ENCODE results near the gene DICER1. TPM values are rescaled to one million over a fixed set of nuclear protein-coding genes. Genes with fewer than 3 reads are reported as not detected.
"Not testable (repeated sequence)": the region's sequence is repeated elsewhere in the genome, so short reads cannot be mapped to it uniquely, and the experiment has no call there.

DICER1 gene
- total RNA-seq, 4 donors from 2014 or later: 43.9 to 72.2 (median 58.4) TPM

DNA sequence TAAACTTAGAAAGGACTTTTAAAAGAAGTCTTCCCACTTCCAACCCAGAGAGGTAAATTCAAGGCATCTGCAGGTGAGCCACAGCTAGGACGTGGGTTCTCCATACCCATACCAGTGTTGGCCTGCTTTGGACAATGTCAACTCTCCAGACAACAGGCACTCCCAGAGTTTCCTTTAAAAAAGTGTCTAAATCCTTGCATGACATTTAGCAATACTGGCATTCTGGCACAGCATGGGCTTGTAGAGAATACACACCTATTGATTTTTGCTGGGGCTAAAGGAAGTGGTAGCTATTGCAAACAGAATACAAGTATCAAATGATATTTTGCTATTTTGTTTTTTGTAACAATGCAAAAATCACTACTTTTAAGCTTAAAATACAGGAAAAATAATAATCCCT is 25.8 kb upstream of the DICER1 start:
- DNase-seq (ENCODE audit: extremely low spot score): no peak
- peaks cover 38 to 48% (median 39%) of the 10 kb centered on the region in 4 donors for H3K4me1 ChIP-seq
- H3K27ac ChIP-seq (replicated peaks in 1 of 4): peak overlapping the region; percentile 36 to 71 (median 62)
- intact Hi-C loops (cut with DNase I): no loop called here
- WGBS: 93% methylated on average over 1 of the region's 1 CpG
- H3K9me3 ChIP-seq: no peaks in the 10 kb centered on the region
- H3K36me3 ChIP-seq: peaks cover 0 to 9% (median 0%) of the 10 kb centered on the region in 4 donors
- H3K4me3 ChIP-seq: no peak overlapping the region
- TF ChIP-seq POLR2A (IDR thresholded peaks at IDR 0.05; ENCODE audit: low read depth): no peak
- no peak for TF ChIP-seq EP300 (IDR thresholded peaks at IDR 0.05)
- TF ChIP-seq, protein P1, sequence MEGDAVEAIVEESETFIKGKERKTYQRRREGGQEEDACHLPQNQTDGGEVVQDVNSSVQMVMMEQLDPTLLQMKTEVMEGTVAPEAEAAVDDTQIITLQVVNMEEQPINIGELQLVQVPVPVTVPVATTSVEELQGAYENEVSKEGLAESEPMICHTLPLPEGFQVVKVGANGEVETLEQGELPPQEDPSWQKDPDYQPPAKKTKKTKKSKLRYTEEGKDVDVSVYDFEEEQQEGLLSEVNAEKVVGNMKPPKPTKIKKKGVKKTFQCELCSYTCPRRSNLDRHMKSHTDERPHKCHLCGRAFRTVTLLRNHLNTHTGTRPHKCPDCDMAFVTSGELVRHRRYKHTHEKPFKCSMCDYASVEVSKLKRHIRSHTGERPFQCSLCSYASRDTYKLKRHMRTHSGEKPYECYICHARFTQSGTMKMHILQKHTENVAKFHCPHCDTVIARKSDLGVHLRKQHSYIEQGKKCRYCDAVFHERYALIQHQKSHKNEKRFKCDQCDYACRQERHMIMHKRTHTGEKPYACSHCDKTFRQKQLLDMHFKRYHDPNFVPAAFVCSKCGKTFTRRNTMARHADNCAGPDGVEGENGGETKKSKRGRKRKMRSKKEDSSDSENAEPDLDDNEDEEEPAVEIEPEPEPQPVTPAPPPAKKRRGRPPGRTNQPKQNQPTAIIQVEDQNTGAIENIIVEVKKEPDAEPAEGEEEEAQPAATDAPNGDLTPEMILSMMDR (IDR thresholded peaks at IDR 0.05): no peak
- TF ChIP-seq POLR2AphosphoS5 (IDR thresholded peaks at IDR 0.05): no peak
- H3K27me3 ChIP-seq: no peaks in the 10 kb centered on the region

DNA sequence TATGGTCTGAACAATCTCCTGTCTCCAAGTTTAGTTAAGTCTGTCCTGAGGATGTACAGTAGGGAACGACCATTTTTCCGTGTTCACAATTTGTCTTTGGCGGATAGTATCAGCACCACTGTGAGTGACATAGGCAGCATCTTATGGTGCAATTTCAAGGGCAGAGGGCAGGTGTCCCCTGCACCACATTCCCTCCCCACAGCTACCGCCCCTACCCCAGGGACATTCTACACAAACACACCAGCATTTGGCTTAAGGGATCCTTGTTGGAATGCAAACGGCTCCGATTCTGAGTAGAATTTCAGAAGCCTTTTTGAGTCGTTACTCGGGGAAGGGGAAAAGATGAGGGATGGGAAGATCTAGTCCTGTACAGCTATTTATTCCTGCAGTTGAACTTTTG is 25.1 kb upstream of the DICER1 start:
- peak overlapping the region in 3 of 4 donors; percentile 36 to 71 (median 66) for H3K27ac ChIP-seq (replicated peaks in 1 of 4)
- H3K9me3 ChIP-seq: no peaks in the 10 kb centered on the region
- H3K27me3 ChIP-seq: no peaks in the 10 kb centered on the region
- TF ChIP-seq EP300 (IDR thresholded peaks at IDR 0.05) (no peak), POLR2A (IDR thresholded peaks at IDR 0.05; ENCODE audit: low read depth) (no peak), POLR2AphosphoS5 (IDR thresholded peaks at IDR 0.05) (no peak)
- TF ChIP-seq, protein P1 (IDR thresholded peaks at IDR 0.05): no peak
- 75% methylated on average over 8 of the region's 8 CpGs for WGBS
- no peak overlapping the region for H3K4me3 ChIP-seq
- H3K4me1 ChIP-seq: peaks cover 38 to 48% (median 39%) of the 10 kb centered on the region in 4 donors
- H3K36me3 ChIP-seq: peaks cover 0 to 9% (median 0%) of the 10 kb centered on the region in 4 donors
- no peak for DNase-seq (ENCODE audit: extremely low spot score)
- intact Hi-C loops (cut with DNase I): no loop called here

DNA sequence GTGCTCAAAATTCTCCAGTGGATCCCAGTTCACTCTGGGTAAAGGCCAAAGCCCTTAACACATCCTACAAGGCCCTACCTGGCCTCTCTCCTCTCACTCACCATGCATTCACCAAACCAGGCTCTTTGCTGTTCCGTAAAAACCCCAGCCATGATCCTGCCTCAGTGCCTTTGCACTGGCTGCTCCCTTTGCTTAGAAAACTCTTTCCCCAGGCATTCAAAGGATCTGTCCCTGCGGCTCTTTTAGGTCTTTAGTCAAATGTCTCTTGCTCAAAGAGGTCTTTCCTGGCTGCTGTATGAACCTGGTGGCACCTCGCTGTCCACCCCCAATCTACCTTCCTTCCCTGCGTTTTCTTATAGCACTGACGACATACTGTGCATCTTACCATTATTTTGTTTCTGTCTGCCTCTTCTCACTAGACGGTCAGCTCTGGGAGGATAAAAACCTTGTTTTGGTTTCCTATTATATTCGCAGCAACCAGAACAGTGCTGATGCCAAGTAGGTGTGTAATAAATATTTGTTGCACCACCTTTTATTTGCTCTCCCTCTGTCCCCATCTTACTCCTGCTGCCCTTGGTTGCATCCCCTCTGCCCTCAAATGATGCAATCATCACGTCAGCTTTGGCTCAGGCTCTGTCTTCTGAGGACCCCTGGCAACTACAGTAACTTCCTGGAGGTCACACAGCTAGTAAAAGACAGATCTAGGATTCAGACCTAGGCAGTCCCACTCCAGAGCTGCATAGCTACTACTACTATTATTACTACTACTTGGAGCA is 23.8 kb upstream of the DICER1 start:
- no peak overlapping the region for H3K4me3 ChIP-seq
- peaks cover 35 to 46% (median 36%) of the 10 kb centered on the region in 4 donors for H3K4me1 ChIP-seq
- no peak overlapping the region for H3K27ac ChIP-seq (replicated peaks in 1 of 4)
- H3K9me3 ChIP-seq: no peaks in the 10 kb centered on the region
- TF ChIP-seq EP300 (IDR thresholded peaks at IDR 0.05) (no peak), POLR2A (IDR thresholded peaks at IDR 0.05; ENCODE audit: low read depth) (no peak)
- TF ChIP-seq, protein P1 (IDR thresholded peaks at IDR 0.05): no peak
- 91% methylated on average over 8 of the region's 8 CpGs for WGBS
- peaks cover 0 to 9% (median 0%) of the 10 kb centered on the region in 4 donors for H3K36me3 ChIP-seq
- H3K27me3 ChIP-seq: no peaks in the 10 kb centered on the region
- no peak for DNase-seq (ENCODE audit: extremely low spot score)
- intact Hi-C loops (cut with DNase I): no loop called here

DNA sequence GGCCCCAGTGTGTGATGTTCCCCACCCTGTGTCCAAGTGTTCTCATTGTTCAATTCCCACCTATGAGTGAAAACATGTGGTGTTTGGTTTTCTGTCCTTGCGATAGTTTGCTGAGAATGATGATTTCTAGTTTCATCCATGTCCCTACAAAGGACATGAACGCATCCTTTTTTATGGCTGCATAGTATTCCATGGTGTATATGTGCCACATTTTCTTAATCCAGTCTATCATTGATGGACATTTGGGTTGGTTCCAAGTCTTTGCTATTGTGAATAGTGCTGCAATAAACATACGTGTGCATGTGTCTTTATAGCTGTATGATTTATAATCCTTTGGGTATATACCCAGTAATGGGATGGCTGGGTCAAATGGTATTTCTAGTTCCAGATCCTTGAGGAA is 18.3 kb upstream of the DICER1 start:
- H3K36me3 ChIP-seq; H3K4me1 ChIP-seq; H3K27me3 ChIP-seq; DNase-seq (ENCODE audit: extremely low spot score); H3K9me3 ChIP-seq; intact Hi-C loops (cut with DNase I); H3K27ac ChIP-seq (replicated peaks in 1 of 4); H3K4me3 ChIP-seq: not testable (repeated sequence)
- 100% methylated on average over 3 of the region's 3 CpGs for WGBS

DNA sequence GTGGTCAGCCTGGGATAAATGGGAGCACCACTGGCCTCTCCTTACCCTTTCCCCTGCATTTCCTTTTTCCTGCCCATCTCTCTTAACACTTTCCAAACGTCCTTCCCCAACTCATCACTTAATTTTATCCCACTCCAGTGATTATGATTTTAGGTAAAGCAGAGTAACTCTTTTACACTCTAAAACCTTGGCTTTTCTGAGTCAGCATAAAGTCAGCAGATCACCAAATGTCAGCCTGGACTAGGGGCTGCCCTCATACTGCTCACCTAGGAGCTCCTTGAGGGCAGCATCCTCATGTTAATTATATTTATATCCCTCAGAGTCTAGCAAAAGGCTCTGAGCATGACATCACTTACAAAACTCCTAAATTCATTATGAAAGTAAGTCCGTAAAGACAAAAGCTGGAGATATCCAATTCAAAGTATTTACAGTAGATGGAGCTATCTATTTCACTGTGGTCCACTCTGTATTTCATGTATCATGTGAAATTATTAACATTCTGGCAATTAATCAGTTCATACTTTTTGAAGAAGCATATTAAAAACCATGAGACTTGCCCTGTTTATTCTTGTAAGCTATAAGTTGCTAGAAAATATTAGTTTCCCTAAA is 17.0 kb upstream of the DICER1 start:
- TF ChIP-seq EP300 (IDR thresholded peaks at IDR 0.05): no peak
- TF ChIP-seq POLR2AphosphoS5 (IDR thresholded peaks at IDR 0.05): no peak
- TF ChIP-seq, protein P1 (IDR thresholded peaks at IDR 0.05): peak in 2 of 3 experiments; percentile 6 to 28
- TF ChIP-seq POLR2A (IDR thresholded peaks at IDR 0.05; ENCODE audit: low read depth): no peak
- Histone ChIP-seq H3K9me3 (no peaks in the 10 kb centered on the region), H3K36me3 (no peaks in the 10 kb centered on the region), H3K27me3 (no peaks in the 10 kb centered on the region), H3K27ac (replicated peaks in 1 of 4) (no peak overlapping the region), H3K4me1 (no peaks in the 10 kb centered on the region), H3K4me3 (no peak overlapping the region)
- DNase-seq (ENCODE audit: extremely low spot score): no peak
- intact Hi-C loops (cut with DNase I): no loop called here
- 39% methylated on average over 2 of the region's 2 CpGs for WGBS

Data from esophagus muscularis mucosa (tissue), 4 donors.